Endodermal cell (in vitro differentiated cells): ENCODE data around the gene ADARB1. TPM values are rescaled to one million over a fixed set of nuclear protein-coding genes. Genes with fewer than 3 reads are reported as not detected.

Experiments used
- DNase-seq: peaks from one replicate; pipeline ENCODE4 v3.0.0-alpha.2; 2017
- H3K27ac ChIP-seq: 2 replicates; pipeline ENCODE4 v1.5.1; 2013; ENCODE audit warnings: mild to moderate bottlenecking, low read depth, low read length, moderate library complexity
- H3K27me3 ChIP-seq: 2 replicates; pipeline ENCODE4 v1.6.1; 2013; ENCODE audit warnings: mild to moderate bottlenecking, low read length, moderate library complexity; ENCODE audit not compliant: insufficient read depth, control insufficient read depth, poor library complexity, severe bottlenecking
- H3K36me3 ChIP-seq: 2 replicates; pipeline ENCODE4 v1.7.0; 2013; ENCODE audit warnings: mild to moderate bottlenecking, low read length, moderate library complexity; ENCODE audit not compliant: control insufficient read depth, insufficient read depth
- H3K4me1 ChIP-seq: one replicate; pipeline ENCODE4 v1.7.0; 2013; ENCODE audit warnings: low read length; ENCODE audit not compliant: control insufficient read depth, insufficient read depth
- H3K4me3 ChIP-seq: 2 replicates; pipeline ENCODE4 v1.5.1; 2013; ENCODE audit warnings: mild to moderate bottlenecking, low read length, moderate library complexity
- H3K9ac ChIP-seq: 2 replicates; pipeline ENCODE4 v1.6.1; 2013; ENCODE audit warnings: mild to moderate bottlenecking, low read length, moderate library complexity; ENCODE audit not compliant: poor library complexity, severe bottlenecking; ENCODE audit errors: extremely low read depth
- H3K9me3 ChIP-seq: 2 replicates; pipeline ENCODE4 v1.6.1; 2013; ENCODE audit warnings: mild to moderate bottlenecking, low read length, moderate library complexity; ENCODE audit not compliant: control insufficient read depth
- H3K27ac Mint-ChIP-seq: 2 replicates; pipeline ENCODE4 v1.8.0; 2020; ENCODE audit warnings: mixed read lengths
- H3K27me3 Mint-ChIP-seq: 2 replicates; pipeline ENCODE4 v1.8.0; 2021; ENCODE audit warnings: mild to moderate bottlenecking, mixed read lengths; ENCODE audit not compliant: insufficient read depth
- H3K36me3 Mint-ChIP-seq: 2 replicates; pipeline ENCODE4 v1.8.0; 2020; ENCODE audit warnings: low read depth, mixed read lengths
- H3K4me1 Mint-ChIP-seq: 2 replicates; pipeline ENCODE4 v1.8.0; 2020; ENCODE audit warnings: mixed read lengths
- H3K4me3 Mint-ChIP-seq: 2 replicates; pipeline ENCODE4 v1.8.0; 2020; ENCODE audit warnings: mild to moderate bottlenecking, moderate library complexity, mixed read lengths
- H3K9me3 Mint-ChIP-seq: 2 replicates; pipeline ENCODE4 v1.8.0; 2020; ENCODE audit warnings: mild to moderate bottlenecking, mixed read lengths
- WGBS, 2 experiments: methylation state at CpG; one replicate each; pipeline versions ENCODE4 v1.1.5 to v1.1.7; 2013; ENCODE audit warnings: missing lambda C conversion rate in 2 of 2, mixed read lengths in 1 of 2; ENCODE audit not compliant: insufficient coverage in 1 of 2, insufficient read length in 1 of 2; 5-methylcytosine and 5-hydroxymethylcytosine counted together
- total RNA-seq, 2 donors: library from RNA; stranded (reverse); fragmentation: NEBNext Ultra II Directional in 1 of 2; extraction: Animal tissue kit (Norgen Biotek cat#: 25700) in 1 of 2; gene quantifications; 2 replicates in 1 of 2; 3 replicates in 1 of 2; pipeline ENCODE4 v1.2.1, GENCODE V29; 2021
- TF ChIP-seq, protein P1 (sequence below): fragments of 200-600 bp; sonication (generic); conservative IDR thresholded peaks from 2 replicates; pipeline ENCODE4 v1.5.0; 2021; ENCODE audit warnings: antibody characterized with exemption, mild to moderate bottlenecking

ADARB1 gene
- total RNA-seq, 2 donors from 2014 or later: 11.5 to 20.1 TPM

- Histone ChIP-seq H3K36me3 (no peaks in the 10 kb centered on the region), H3K9ac (no peak overlapping the region), H3K4me3 (no peak overlapping the region), H3K27ac (no peak overlapping the region), H3K9me3 (peaks cover 13% of the 10 kb centered on the region), H3K27me3 (no peaks in the 10 kb centered on the region), H3K4me1 (no peaks in the 10 kb centered on the region)
- H3K4me1 Mint-ChIP-seq: peaks cover 1% of the 10 kb centered on the region
- peaks cover 28% of the 10 kb centered on the region for H3K9me3 Mint-ChIP-seq
- no peak overlapping the region for H3K4me3 Mint-ChIP-seq
- DNase-seq: no peak
- WGBS, 2 experiments: 73 to 83% methylated on average over 2 to 3 of the region's 3 CpGs
- no peaks in the 10 kb centered on the region for H3K36me3 Mint-ChIP-seq
- no peak overlapping the region for H3K27ac Mint-ChIP-seq
- H3K27me3 Mint-ChIP-seq: peaks cover 4% of the 10 kb centered on the region
- TF ChIP-seq, protein P1, sequence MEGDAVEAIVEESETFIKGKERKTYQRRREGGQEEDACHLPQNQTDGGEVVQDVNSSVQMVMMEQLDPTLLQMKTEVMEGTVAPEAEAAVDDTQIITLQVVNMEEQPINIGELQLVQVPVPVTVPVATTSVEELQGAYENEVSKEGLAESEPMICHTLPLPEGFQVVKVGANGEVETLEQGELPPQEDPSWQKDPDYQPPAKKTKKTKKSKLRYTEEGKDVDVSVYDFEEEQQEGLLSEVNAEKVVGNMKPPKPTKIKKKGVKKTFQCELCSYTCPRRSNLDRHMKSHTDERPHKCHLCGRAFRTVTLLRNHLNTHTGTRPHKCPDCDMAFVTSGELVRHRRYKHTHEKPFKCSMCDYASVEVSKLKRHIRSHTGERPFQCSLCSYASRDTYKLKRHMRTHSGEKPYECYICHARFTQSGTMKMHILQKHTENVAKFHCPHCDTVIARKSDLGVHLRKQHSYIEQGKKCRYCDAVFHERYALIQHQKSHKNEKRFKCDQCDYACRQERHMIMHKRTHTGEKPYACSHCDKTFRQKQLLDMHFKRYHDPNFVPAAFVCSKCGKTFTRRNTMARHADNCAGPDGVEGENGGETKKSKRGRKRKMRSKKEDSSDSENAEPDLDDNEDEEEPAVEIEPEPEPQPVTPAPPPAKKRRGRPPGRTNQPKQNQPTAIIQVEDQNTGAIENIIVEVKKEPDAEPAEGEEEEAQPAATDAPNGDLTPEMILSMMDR: no peak
These were observed 169.2 kb downstream of the ADARB1 start for GRCh38 chr21:45243603-45244002.

DNA sequence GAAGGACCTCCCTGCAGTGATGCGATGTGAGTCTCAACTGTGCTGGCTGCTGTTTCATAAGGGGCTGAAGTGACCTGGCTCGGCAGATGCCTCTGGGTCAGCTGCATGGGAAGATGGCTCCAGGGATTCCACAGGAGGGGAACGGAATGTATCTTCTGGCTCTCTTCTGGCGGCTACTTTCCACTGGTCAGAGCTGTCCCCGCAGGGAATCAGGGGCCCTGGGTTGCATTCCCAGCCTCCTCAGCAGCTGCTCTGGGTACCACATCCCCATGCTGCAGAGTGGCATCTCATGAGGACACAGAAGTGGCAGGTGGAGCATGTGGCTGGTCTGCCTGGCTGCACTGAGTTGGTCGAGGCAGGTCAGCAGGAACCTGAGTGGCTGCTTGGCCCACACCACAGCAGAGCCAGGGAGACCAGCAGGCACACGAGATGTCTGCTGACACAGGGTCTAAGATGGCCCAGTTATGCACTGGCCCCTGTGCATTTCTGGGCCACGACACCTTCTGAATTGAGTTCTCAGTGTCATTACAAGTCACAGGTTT lies 170.5 kb downstream of the ADARB1 start:
- H3K27ac ChIP-seq: no peak overlapping the region
- TF ChIP-seq, protein P1: no peak
- Mint-ChIP-seq H3K4me3 (no peak overlapping the region), H3K27ac (no peak overlapping the region), H3K36me3 (no peaks in the 10 kb centered on the region), H3K4me1 (peaks cover 5% of the 10 kb centered on the region), H3K9me3 (peaks cover 28% of the 10 kb centered on the region), H3K27me3 (peaks cover 4% of the 10 kb centered on the region)
- no peak overlapping the region for H3K4me3 ChIP-seq
- no peaks in the 10 kb centered on the region for H3K4me1 ChIP-seq
- peaks cover 13% of the 10 kb centered on the region for H3K9me3 ChIP-seq
- no peaks in the 10 kb centered on the region for H3K27me3 ChIP-seq
- DNase-seq: peak; percentile 26
- 77% methylated on average over 5 to 8 of the region's 8 CpGs for WGBS, 2 experiments
- no peak overlapping the region for H3K9ac ChIP-seq
- no peaks in the 10 kb centered on the region for H3K36me3 ChIP-seq

GRCh38 chr21:45246386-45247320 lies 172.3 kb downstream of the ADARB1 start:
- Mint-ChIP-seq H3K27me3 (peaks cover 4% of the 10 kb centered on the region), H3K27ac (no peak overlapping the region), H3K4me3 (no peak overlapping the region), H3K4me1 (peaks cover 5% of the 10 kb centered on the region), H3K9me3 (peaks cover 37% of the 10 kb centered on the region), H3K36me3 (no peaks in the 10 kb centered on the region)
- H3K4me1 ChIP-seq: no peaks in the 10 kb centered on the region
- peak; percentile 35 for DNase-seq
- H3K9ac ChIP-seq: no peak overlapping the region
- TF ChIP-seq, protein P1: no peak
- H3K27ac ChIP-seq: no peak overlapping the region
- H3K9me3 ChIP-seq: peaks cover 13% of the 10 kb centered on the region
- H3K36me3 ChIP-seq: no peaks in the 10 kb centered on the region
- no peaks in the 10 kb centered on the region for H3K27me3 ChIP-seq
- no peak overlapping the region for H3K4me3 ChIP-seq
- WGBS, 2 experiments: 81 to 90% methylated on average over 8 to 19 of the region's 20 CpGs
